CD14-positive monocyte (primary cell): ENCODE results near the gene C1RL. TPM values are rescaled to one million over a fixed set of nuclear protein-coding genes. Genes with fewer than 3 reads are reported as not detected.

ENCODE experiments used
- DNase-seq, 3 donors: peaks; one replicate each; pipeline ENCODE4 v3.0.0-alpha.2; 2011 to 2022
- H2AFZ ChIP-seq: 2 replicates; pipeline ENCODE4 v1.6.0; 2012; ENCODE audit warnings: mild to moderate bottlenecking, low read depth, low read length, inconsistent platforms; ENCODE audit not compliant: insufficient read depth, poor library complexity, severe bottlenecking
- H3K27ac ChIP-seq, 2 donors: 1 replicate in 1 of 2; 2 replicates in 1 of 2; pipeline ENCODE4 v1.5.1; 2012 to 2013; ENCODE audit warnings: low read length in 2 of 2, control low read depth in 1 of 2, inconsistent platforms in 1 of 2, low read depth in 1 of 2, mild to moderate bottlenecking in 1 of 2
- H3K27me3 ChIP-seq, 2 donors: one replicate each; pipeline versions ENCODE4 v1.6.0 to v1.6.1; 2011 to 2013; ENCODE audit warnings: low read length in 2 of 2; ENCODE audit not compliant: control insufficient read depth in 2 of 2, insufficient read depth in 2 of 2
- H3K36me3 ChIP-seq, 2 donors: replicated peaks in 1 of 2; 1 replicate in 1 of 2; 2 replicates in 1 of 2; pipeline versions ENCODE4 v1.5.1 to v1.6.1; 2012 to 2013; ENCODE audit warnings: low read length in 2 of 2, control low read depth in 1 of 2, inconsistent platforms in 1 of 2, mild to moderate bottlenecking in 1 of 2; ENCODE audit not compliant: insufficient read depth in 2 of 2, control insufficient read depth in 1 of 2
- H3K4me1 ChIP-seq, 2 donors: 1 replicate in 1 of 2; 2 replicates in 1 of 2; pipeline versions ENCODE4 v1.5.1 to v1.6.1; 2012 to 2013; ENCODE audit warnings: low read length in 2 of 2, control low read depth in 1 of 2, inconsistent platforms in 1 of 2, mild to moderate bottlenecking in 1 of 2, moderate library complexity in 1 of 2; ENCODE audit not compliant: insufficient read depth in 2 of 2, control insufficient read depth in 1 of 2
- H3K4me2 ChIP-seq: replicated peaks from 2 replicates; pipeline ENCODE3; 2012; ENCODE audit warnings: low read length, moderate library complexity, mild to moderate bottlenecking; ENCODE audit not compliant: poor library complexity, severe bottlenecking; ENCODE audit errors: extremely low read depth
- H3K4me3 ChIP-seq, 3 experiments: fragments of 200-600 bp in 1 of 3; sonication (generic) in 1 of 3; replicated peaks in 1 of 3; 1 replicate in 2 of 3; 2 replicates in 1 of 3; pipeline ENCODE4 v1.5.1; 2011 to 2013; ENCODE audit warnings: low read length in 3 of 3, mild to moderate bottlenecking in 3 of 3, control low read depth in 2 of 3, low read depth in 2 of 3, inconsistent platforms in 1 of 3, moderate library complexity in 1 of 3
- H3K79me2 ChIP-seq: 2 replicates; pipeline ENCODE4 v1.6.0; 2012; ENCODE audit warnings: mild to moderate bottlenecking, control low read depth, inconsistent platforms, low read length, moderate library complexity; ENCODE audit not compliant: insufficient read depth
- H3K9ac ChIP-seq: 2 replicates; pipeline ENCODE4 v1.6.0; 2017; ENCODE audit warnings: low read length, mild to moderate bottlenecking; ENCODE audit not compliant: insufficient read depth, poor library complexity, severe bottlenecking
- H3K9me3 ChIP-seq, 2 donors: replicated peaks in 1 of 2; 1 replicate in 1 of 2; 2 replicates in 1 of 2; pipeline versions ENCODE4 v1.5.1 to v1.6.1; 2012 to 2013; ENCODE audit warnings: low read length in 2 of 2, control low read depth in 1 of 2; ENCODE audit not compliant: control insufficient read depth in 1 of 2, insufficient read depth in 1 of 2
- H4K20me1 ChIP-seq: 2 replicates; pipeline ENCODE4 v1.6.0; 2012; ENCODE audit warnings: mild to moderate bottlenecking, low read length, control low read depth, moderate library complexity; ENCODE audit not compliant: insufficient read depth
- H3K27ac Mint-ChIP-seq, 7 donors: one replicate each; pipeline ENCODE4 v1.8.0; 2020; ENCODE audit warnings: mild to moderate bottlenecking in 7 of 7, mixed read lengths in 7 of 7, moderate library complexity in 6 of 7, inconsistent platforms in 2 of 7
- H3K27me3 Mint-ChIP-seq, 3 donors: one replicate each; pipeline ENCODE4 v1.8.0; 2021 to 2022; ENCODE audit warnings: low read depth in 3 of 3, mild to moderate bottlenecking in 3 of 3, mixed read lengths in 3 of 3, moderate library complexity in 3 of 3, inconsistent platforms in 1 of 3
- H3K36me3 Mint-ChIP-seq, 2 donors: one replicate each; pipeline ENCODE4 v1.8.0; 2020; ENCODE audit warnings: mixed read lengths in 2 of 2, inconsistent platforms in 1 of 2, mild to moderate bottlenecking in 1 of 2
- H3K4me1 Mint-ChIP-seq: one replicate; pipeline ENCODE4 v1.8.0; 2020; ENCODE audit warnings: mild to moderate bottlenecking, mixed read lengths
- H3K4me3 Mint-ChIP-seq, 2 donors: one replicate each; pipeline ENCODE4 v1.8.0; 2020; ENCODE audit warnings: mild to moderate bottlenecking in 2 of 2, mixed read lengths in 2 of 2, moderate library complexity in 1 of 2
- H3K9me3 Mint-ChIP-seq, 7 donors: one replicate each; pipeline ENCODE4 v1.8.0; 2020 to 2022; ENCODE audit warnings: mixed read lengths in 7 of 7, mild to moderate bottlenecking in 6 of 7, moderate library complexity in 6 of 7, inconsistent platforms in 2 of 7
- CTCF ChIP-seq: fragments of 200-600 bp; IDR thresholded peaks from one replicate; pipeline ENCODE4 v1.8.0; 2022; ENCODE audit warnings: antibody characterized with exemption, mild to moderate bottlenecking
- WGBS: methylation state at CpG from one replicate; pipeline ENCODE4 v1.1.5; 2013; ENCODE audit warnings: missing lambda C conversion rate; ENCODE audit not compliant: insufficient coverage; 5-methylcytosine and 5-hydroxymethylcytosine counted together
- intact Hi-C, 2 donors: fragments of 100-400 bp; cut with micrococcal nuclease; formaldehyde crosslinking; loops; one replicate each; pipeline versions ENCODE4 v1.15.0 to v1.15.1; 2023
- polyA plus RNA-seq, 3 donors: library from polyadenylated mRNA; depleted of rRNA in 1 of 3; unstranded in 2 of 3; stranded (reverse) in 1 of 3; fragments of 300-500 nt in 2 of 3; fragments of >200 nt in 1 of 3; fragmentation: Illumina TruSeq in 2 of 3; gene quantifications; 1 replicate in 2 of 3; 2 replicates in 1 of 3; pipeline ENCODE4 v1.2.3, GENCODE V29; 2012 to 2021

The C1RL gene
- polyA plus RNA-seq, 3 donors = 4.8 to 27.9 (median 5.6) TPM

- no peak for TF ChIP-seq CTCF
- Histone ChIP-seq H3K36me3 (no peaks in the 10 kb centered on the region), H3K9ac (no peak overlapping the region), H3K9me3 (no peaks in the 10 kb centered on the region), H3K27me3 (peaks cover 0 to 4% of the 10 kb centered on the region in 2 donors), H3K4me1 (peaks cover 4 to 8% of the 10 kb centered on the region in 2 donors), H3K79me2 (no peaks in the 10 kb centered on the region), H4K20me1 (no peaks in the 10 kb centered on the region), H3K4me2 (no peak overlapping the region), H3K27ac (no peak overlapping the region), H3K4me3 (no peak overlapping the region), H2AFZ (no peak overlapping the region)
- H3K36me3 Mint-ChIP-seq = peaks cover 9 to 12% of the 10 kb centered on the region in 2 donors
- H3K9me3 Mint-ChIP-seq = peaks cover 0 to 3% (median 0%) of the 10 kb centered on the region in 7 donors
- peaks cover 9% of the 10 kb centered on the region for H3K4me1 Mint-ChIP-seq
- H3K27me3 Mint-ChIP-seq = peaks cover 0 to 16% (median 7%) of the 10 kb centered on the region in 3 donors
- intact Hi-C loops = no loop called here
- 54% methylated on average over 2 of the region's 7 CpGs for WGBS
- no peak overlapping the region for H3K4me3 Mint-ChIP-seq
- H3K27ac Mint-ChIP-seq = peak overlapping the region in 1 of 7 donors; percentile 61
- DNase-seq = no peak
These were observed 14.1 kb upstream of the C1RL start for GRCh38 chr12:7122811-7123769.

GRCh38 chr12:7121324-7121723, 12.3 kb upstream of the C1RL start:
- Mint-ChIP-seq H3K36me3 (peaks cover 15 to 22% of the 10 kb centered on the region in 2 donors), H3K9me3 (peaks cover 0 to 3% (median 0%) of the 10 kb centered on the region in 7 donors), H3K27me3 (peaks cover 0 to 11% (median 1%) of the 10 kb centered on the region in 3 donors), H3K4me1 (peaks cover 9% of the 10 kb centered on the region), H3K27ac (no peak overlapping the region), H3K4me3 (no peak overlapping the region)
- no peaks in the 10 kb centered on the region for H3K9me3 ChIP-seq
- WGBS = no CpG with 5 or more reads among the region's 5 CpGs
- H2AFZ ChIP-seq = no peak overlapping the region
- no peak overlapping the region for H3K4me2 ChIP-seq
- intact Hi-C loops = no loop called here
- no peak overlapping the region for H3K9ac ChIP-seq
- H3K27me3 ChIP-seq = no peaks in the 10 kb centered on the region
- no peak overlapping the region for H3K4me3 ChIP-seq
- no peak for DNase-seq
- no peaks in the 10 kb centered on the region for H3K36me3 ChIP-seq
- no peaks in the 10 kb centered on the region for H3K79me2 ChIP-seq
- no peak overlapping the region for H3K27ac ChIP-seq
- H3K4me1 ChIP-seq = peaks cover 4 to 8% of the 10 kb centered on the region in 2 donors
- no peak for TF ChIP-seq CTCF
- no peaks in the 10 kb centered on the region for H4K20me1 ChIP-seq
